GM12801 (cell line): ENCODE data around the gene MRPL44.

Experiments used
- CTCF ChIP-seq: IDR thresholded peaks from one replicate; pipeline ENCODE4 v1.5.1; 2011; ENCODE audit warnings: control low read depth; ENCODE audit not compliant: insufficient read length; ENCODE audit errors: extremely low read depth

Gene MRPL44

DNA sequence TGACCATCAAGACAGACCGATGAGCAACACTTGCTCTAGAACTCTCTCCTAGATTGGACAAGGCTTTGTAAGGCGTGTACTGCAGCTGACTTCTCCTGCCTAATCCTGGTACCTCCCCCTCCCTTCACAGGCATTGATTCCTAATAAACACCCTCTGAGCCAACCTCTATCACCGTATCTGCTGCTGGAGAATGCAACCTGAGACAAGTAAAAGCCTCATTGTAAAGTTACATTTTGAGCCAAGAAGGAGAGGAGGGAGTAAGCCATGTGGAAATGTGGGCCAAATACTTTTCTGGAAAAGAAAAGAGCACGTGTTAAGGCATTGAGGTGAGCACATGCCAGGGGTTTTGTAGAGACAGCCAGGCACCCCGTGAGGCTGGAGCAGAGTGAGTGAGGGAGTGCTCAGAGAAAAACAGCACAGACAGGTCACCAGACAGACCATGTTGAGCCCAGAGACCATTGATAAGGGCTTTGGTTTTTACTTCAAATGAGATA, 9.5 kb upstream of the MRPL44 start:
- TF ChIP-seq CTCF, result no peak

- TF ChIP-seq CTCF, result no peak
These were observed 7.9 kb upstream of the MRPL44 start for GRCh38 chr2:223949241-223949840.

- no peak for TF ChIP-seq CTCF
These were observed 6.6 kb upstream of the MRPL44 start for GRCh38 chr2:223950448-223951347.

- TF ChIP-seq CTCF, result no peak
These were observed 4.8 kb upstream of the MRPL44 start for GRCh38 chr2:223952280-223952968.

GRCh38 chr2:223954401-223954800, 2.9 kb upstream of the MRPL44 start:
- no peak for TF ChIP-seq CTCF

GRCh38 chr2:223956300-223956699, 963 bp upstream of the MRPL44 start:
- TF ChIP-seq CTCF, result no peak

GRCh38 chr2:223959688-223960087, 2.4 kb downstream of the MRPL44 start:
- no peak for TF ChIP-seq CTCF
